Activated CD4-positive, alpha-beta T cell treated with anti-CD3 and anti-CD28 coated beads for 36 hours (primary cell): ENCODE measurements around the gene CEP164. TPM values are rescaled to one million over a fixed set of nuclear protein-coding genes. Genes with fewer than 3 reads are reported as not detected.

Experiments used
- ATAC-seq: fragments of 200-7000 bp; cut with Tn5 transposase; one replicate; pipeline ENCODE4 v1.10.0; 2021; ENCODE audit warnings: mild to moderate bottlenecking, moderate library complexity
- CTCF ChIA-PET: fragments of 350-600 bp; sonication (Branson Sonifier 250); formaldehyde crosslinking; loops from one replicate; lab custom pipeline; 2021; ENCODE audit warnings: antibody characterized with exemption; lab: Charles Lee
- POLR2A ChIA-PET: fragments of 350-600 bp; sonication (Branson Sonifier 250); formaldehyde crosslinking; loops from one replicate; lab custom pipeline; 2021; ENCODE audit warnings: antibody characterized with exemption, inconsistent platforms; lab: Charles Lee
- DNase-seq: peaks from one replicate; pipeline ENCODE4 v3.0.0-alpha.2; 2020
- H3K27ac Mint-ChIP-seq: one replicate; pipeline ENCODE4 v1.8.0; 2021; ENCODE audit warnings: mixed read lengths
- H3K27me3 Mint-ChIP-seq: one replicate; pipeline ENCODE4 v1.8.0; 2021; ENCODE audit warnings: mixed read lengths
- H3K36me3 Mint-ChIP-seq: one replicate; pipeline ENCODE4 v1.8.0; 2021; ENCODE audit warnings: low read depth, mixed read lengths
- H3K4me1 Mint-ChIP-seq: one replicate; pipeline ENCODE4 v1.8.0; 2021; ENCODE audit warnings: mixed read lengths
- H3K4me3 Mint-ChIP-seq: one replicate; pipeline ENCODE4 v1.8.0; 2021; ENCODE audit warnings: mild to moderate bottlenecking, moderate library complexity, mixed read lengths
- H3K9me3 Mint-ChIP-seq: one replicate; pipeline ENCODE4 v1.8.0; 2021; ENCODE audit warnings: low read depth, mixed read lengths
- intact Hi-C, 2 experiments: fragments of 100-400 bp; cut with DNase I in 1 of 2; cut with micrococcal nuclease in 1 of 2; formaldehyde crosslinking; loops; one replicate each; pipeline versions ENCODE4 v1.14.2 to v1.15.1; 2022 to 2024; cut with DNase I, micrococcal nuclease
- total RNA-seq, 2 experiments: library from RNA; stranded (reverse); gene quantifications; one replicate each; pipeline ENCODE4 v1.2.3, GENCODE V29; 2021

Gene CEP164
- total RNA-seq, 2 experiments from 2014 or later = 30.3 to 31.0 TPM

- H3K4me1 Mint-ChIP-seq = no peaks in the 10 kb centered on the region
- no peaks in the 10 kb centered on the region for H3K27me3 Mint-ChIP-seq
- peaks cover 5% of the 10 kb centered on the region for H3K36me3 Mint-ChIP-seq
- no peak overlapping the region for H3K27ac Mint-ChIP-seq
- no peak for ATAC-seq
- POLR2A ChIA-PET = no interaction called here
- H3K9me3 Mint-ChIP-seq = no peaks in the 10 kb centered on the region
- no peak for DNase-seq
- CTCF ChIA-PET = interaction anchor here (0.6 to 3.5 kb wide), 4 partner anchors 10 to 170 kb away, joined by 3 to 26 read pairs (median 3); no protein-coding TSS in a partner anchor
- no peak overlapping the region for H3K4me3 Mint-ChIP-seq
- intact Hi-C loops = no loop called here
These were observed 87.1 kb downstream of the CEP164 start for GRCh38 chr11:117414724-117415123.

DNA sequence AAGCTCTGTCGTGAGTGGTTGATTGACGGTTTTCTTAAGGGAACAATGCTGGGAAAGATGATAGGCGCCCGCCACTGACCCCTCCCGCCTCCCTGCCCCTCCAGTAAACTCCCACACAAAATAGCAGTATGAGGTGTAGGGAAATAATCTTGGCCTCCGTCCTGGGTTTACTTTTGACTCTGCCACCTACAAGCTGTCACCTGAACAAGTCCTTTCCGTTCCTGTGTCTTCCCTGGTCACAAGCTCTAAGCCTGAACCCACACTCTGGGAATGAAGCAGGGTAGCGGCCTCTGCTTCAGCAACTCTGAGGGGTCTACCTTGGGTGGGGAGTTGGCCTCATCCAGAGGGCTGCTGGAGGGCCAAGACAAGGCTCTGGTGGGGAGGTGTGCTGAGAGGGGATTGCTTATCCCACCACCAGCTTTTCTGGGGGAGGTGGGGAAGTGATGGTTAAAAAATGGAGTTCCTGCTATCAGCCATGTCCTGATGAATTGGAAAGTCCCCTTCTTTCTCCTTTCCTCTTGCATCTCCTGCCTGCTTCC is 87.8 kb downstream of the CEP164 start:
- H3K27ac Mint-ChIP-seq = no peak overlapping the region
- intact Hi-C loops = no loop called here
- no peak overlapping the region for H3K4me3 Mint-ChIP-seq
- H3K27me3 Mint-ChIP-seq = no peaks in the 10 kb centered on the region
- ChIA-PET POLR2A (no interaction called here), CTCF (interaction anchor here (3.5 kb wide), 1 partner anchor 10 kb away, joined by 26 read pairs; no protein-coding TSS in a partner anchor)
- H3K9me3 Mint-ChIP-seq = no peaks in the 10 kb centered on the region
- no peaks in the 10 kb centered on the region for H3K4me1 Mint-ChIP-seq
- H3K36me3 Mint-ChIP-seq = peaks cover 2% of the 10 kb centered on the region
- ATAC-seq = no peak
- no peak for DNase-seq

- Mint-ChIP-seq H3K36me3 (no peaks in the 10 kb centered on the region), H3K27me3 (no peaks in the 10 kb centered on the region), H3K27ac (no peak overlapping the region), H3K4me3 (no peak overlapping the region), H3K4me1 (no peaks in the 10 kb centered on the region), H3K9me3 (no peaks in the 10 kb centered on the region)
- intact Hi-C loops = no loop called here
- POLR2A ChIA-PET = no interaction called here
- no peak for ATAC-seq
- CTCF ChIA-PET = interaction anchor here (3.5 kb wide), 1 partner anchor 8 kb away, joined by 26 read pairs; no protein-coding TSS in a partner anchor
- DNase-seq = no peak
These were observed 89.7 kb downstream of the CEP164 start for GRCh38 chr11:117417342-117417741.

DNA sequence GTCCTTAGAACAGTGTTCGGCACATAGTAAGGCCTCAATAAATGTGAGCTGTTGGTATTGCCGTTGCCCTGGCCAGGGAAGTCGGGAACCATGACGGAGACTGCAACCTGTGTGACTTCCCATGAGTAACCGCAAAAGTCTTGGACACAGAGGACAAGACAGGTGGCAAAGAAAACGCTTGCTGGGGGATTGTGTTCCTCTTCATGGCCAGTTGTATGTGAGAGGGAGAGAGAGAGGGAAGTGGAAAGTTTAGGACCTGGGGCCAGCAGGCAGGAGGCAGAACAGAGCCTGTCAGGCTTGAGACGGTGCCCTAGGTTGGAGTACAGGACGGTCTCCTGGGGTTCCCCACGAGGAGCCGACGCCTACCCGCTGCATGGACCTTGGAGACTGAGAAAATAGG is 90.2 kb downstream of the CEP164 start:
- CTCF ChIA-PET = no interaction called here

DNA sequence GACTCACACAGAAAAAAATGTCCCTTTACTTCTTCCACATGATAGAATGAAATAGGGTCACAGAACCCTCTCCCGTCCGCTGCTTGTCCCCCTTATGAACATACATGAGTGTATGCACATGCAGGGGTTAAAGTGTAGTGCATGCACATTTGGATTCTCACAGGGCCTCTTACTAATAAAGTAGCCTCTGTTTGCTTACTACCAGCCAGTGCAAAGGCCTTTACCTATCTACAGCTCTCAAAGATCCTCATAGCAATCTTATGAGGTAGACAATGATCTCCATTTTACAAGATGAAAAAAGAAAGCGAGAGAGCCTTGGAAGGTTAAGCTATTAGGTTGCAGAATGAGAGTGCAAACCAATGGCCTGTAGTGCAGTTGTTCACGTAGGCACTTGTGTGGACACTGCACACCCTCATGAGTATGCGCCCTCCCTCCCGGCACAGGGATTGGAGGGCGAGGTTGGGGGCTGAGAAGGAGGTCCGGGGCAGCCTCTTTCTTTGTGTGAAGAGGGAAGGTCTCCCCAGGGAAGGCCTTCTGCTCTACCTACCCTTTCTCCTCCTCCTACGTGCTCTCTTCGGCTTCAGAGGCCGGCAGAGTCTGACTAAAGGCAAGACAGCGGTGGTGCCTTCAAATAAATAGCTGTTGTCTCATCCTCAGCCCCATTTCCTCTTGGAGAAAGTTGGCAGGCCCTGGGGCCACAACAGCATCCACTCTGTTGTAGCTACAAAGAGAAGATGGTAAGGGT is 91.3 kb downstream of the CEP164 start:
- DNase-seq = no peak
- Mint-ChIP-seq H3K4me3 (no peak overlapping the region), H3K4me1 (no peaks in the 10 kb centered on the region), H3K36me3 (no peaks in the 10 kb centered on the region), H3K27me3 (no peaks in the 10 kb centered on the region), H3K9me3 (no peaks in the 10 kb centered on the region), H3K27ac (no peak overlapping the region)
- intact Hi-C loops = no loop called here
- ATAC-seq = no peak
- ChIA-PET POLR2A (no interaction called here), CTCF (no interaction called here)

More for the DNA sequence above, 90.2 kb downstream of the CEP164 start:
- Mint-ChIP-seq H3K36me3 (no peaks in the 10 kb centered on the region), H3K9me3 (no peaks in the 10 kb centered on the region), H3K4me1 (no peaks in the 10 kb centered on the region), H3K27ac (no peak overlapping the region), H3K4me3 (no peak overlapping the region), H3K27me3 (no peaks in the 10 kb centered on the region)
- POLR2A ChIA-PET = no interaction called here
- ATAC-seq (no peak), DNase-seq (no peak)
- intact Hi-C loops = no loop called here

- intact Hi-C loops = loop anchor here in 1 of 2 experiments (10.0 kb wide), 1 partner anchor 175 kb away; no protein-coding TSS in a partner anchor
- H3K27me3 Mint-ChIP-seq = no peaks in the 10 kb centered on the region
These were observed 92.0 kb downstream of the CEP164 start for GRCh38 chr11:117419482-117420142.

GRCh38 chr11:117420143-117420485 is 92.5 kb downstream of the CEP164 start:
- ATAC-seq (no peak), DNase-seq (no peak)
- CTCF ChIA-PET = interaction anchor here (0.6 to 0.7 kb wide), 2 partner anchors 17 to 1241 kb away, joined by 3 read pairs; no protein-coding TSS in a partner anchor
- Mint-ChIP-seq H3K27me3 (no peaks in the 10 kb centered on the region), H3K4me1 (no peaks in the 10 kb centered on the region), H3K4me3 (no peak overlapping the region), H3K36me3 (no peaks in the 10 kb centered on the region), H3K9me3 (no peaks in the 10 kb centered on the region), H3K27ac (no peak overlapping the region)
- intact Hi-C loops = loop anchor here in 1 of 2 experiments (10.0 kb wide), 1 partner anchor 175 kb away; no protein-coding TSS in a partner anchor
- POLR2A ChIA-PET = no interaction called here

More at GRCh38 chr11:117419482-117420142, 92.0 kb downstream of the CEP164 start:
- Mint-ChIP-seq H3K36me3 (no peaks in the 10 kb centered on the region), H3K27ac (no peak overlapping the region), H3K9me3 (no peaks in the 10 kb centered on the region), H3K4me1 (no peaks in the 10 kb centered on the region), H3K4me3 (no peak overlapping the region)
- no peak for DNase-seq
- POLR2A ChIA-PET = no interaction called here
- ATAC-seq = no peak
- CTCF ChIA-PET = interaction anchor here (0.7 kb wide), 1 partner anchor 18 kb away, joined by 3 read pairs; no protein-coding TSS in a partner anchor

DNA sequence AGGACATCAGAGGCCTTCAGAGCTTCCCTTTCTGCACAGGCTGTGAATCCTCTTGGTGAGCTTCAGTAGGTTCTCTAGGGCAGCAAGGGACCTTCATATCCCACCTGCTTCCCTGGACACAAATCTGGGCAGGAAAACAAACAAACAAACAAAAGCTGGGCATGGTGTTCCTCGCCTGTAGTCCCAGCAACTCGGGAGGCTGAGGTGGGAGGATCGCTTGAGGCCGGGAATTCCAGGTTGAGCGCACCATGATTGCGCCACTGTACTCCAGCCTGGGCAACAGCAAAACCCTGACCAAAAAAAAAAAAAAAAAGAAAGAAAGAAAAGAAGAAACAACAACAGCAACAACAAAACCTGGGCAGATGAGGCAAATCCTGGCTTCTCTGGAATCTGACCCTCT is 92.9 kb downstream of the CEP164 start:
- ChIA-PET CTCF (interaction anchor here (0.6 kb wide), 1 partner anchor 1240 kb away, joined by 3 read pairs; no protein-coding TSS in a partner anchor), POLR2A (no interaction called here)
- no peak overlapping the region for H3K27ac Mint-ChIP-seq
- no peaks in the 10 kb centered on the region for H3K36me3 Mint-ChIP-seq
- intact Hi-C loops = loop anchor here in 1 of 2 experiments (10.0 kb wide), 1 partner anchor 174 kb away; no protein-coding TSS in a partner anchor
- H3K4me3 Mint-ChIP-seq = no peak overlapping the region
- H3K27me3 Mint-ChIP-seq = no peaks in the 10 kb centered on the region
- no peaks in the 10 kb centered on the region for H3K9me3 Mint-ChIP-seq
- H3K4me1 Mint-ChIP-seq = no peaks in the 10 kb centered on the region
- DNase-seq = no peak
- ATAC-seq = no peak

DNA sequence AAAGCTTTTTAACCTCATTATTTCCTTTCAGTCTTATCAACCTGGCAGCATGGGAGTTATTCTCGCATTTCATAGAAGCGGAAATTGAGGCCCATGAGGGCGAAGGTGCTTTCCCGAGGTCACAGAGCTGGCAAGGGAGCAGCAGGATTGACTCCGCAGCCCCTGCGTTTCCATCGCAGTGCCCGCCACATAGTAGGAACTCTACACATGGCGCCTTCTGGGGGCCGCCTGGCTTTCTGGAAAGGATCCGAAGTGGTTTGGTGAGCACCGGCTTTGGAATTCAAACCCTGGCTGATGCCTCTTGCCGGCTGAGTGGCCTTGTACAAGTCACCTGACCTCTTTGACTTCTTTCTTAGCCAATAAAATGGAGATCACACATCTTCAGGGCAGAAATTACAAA is 93.4 kb downstream of the CEP164 start:
- ChIA-PET POLR2A (no interaction called here), CTCF (no interaction called here)
- intact Hi-C loops = loop anchor here in 1 of 2 experiments (10.0 kb wide), 1 partner anchor 174 kb away; no protein-coding TSS in a partner anchor
- H3K27me3 Mint-ChIP-seq = no peaks in the 10 kb centered on the region
- H3K36me3 Mint-ChIP-seq = no peaks in the 10 kb centered on the region
- H3K4me1 Mint-ChIP-seq = no peaks in the 10 kb centered on the region
- ATAC-seq (no peak), DNase-seq (no peak)
- H3K4me3 Mint-ChIP-seq = no peak overlapping the region
- H3K9me3 Mint-ChIP-seq = no peaks in the 10 kb centered on the region
- no peak overlapping the region for H3K27ac Mint-ChIP-seq

- Mint-ChIP-seq H3K9me3 (no peaks in the 10 kb centered on the region), H3K27ac (no peak overlapping the region), H3K36me3 (no peaks in the 10 kb centered on the region), H3K4me3 (no peak overlapping the region), H3K27me3 (no peaks in the 10 kb centered on the region), H3K4me1 (peaks cover 3% of the 10 kb centered on the region)
- ChIA-PET POLR2A (no interaction called here), CTCF (no interaction called here)
- DNase-seq = no peak
- no peak for ATAC-seq
- intact Hi-C loops = loop anchor here in 1 of 2 experiments (10.0 kb wide), 1 partner anchor 173 kb away; no protein-coding TSS in a partner anchor
These were observed 93.8 kb downstream of the CEP164 start for GRCh38 chr11:117421476-117421875.

DNA sequence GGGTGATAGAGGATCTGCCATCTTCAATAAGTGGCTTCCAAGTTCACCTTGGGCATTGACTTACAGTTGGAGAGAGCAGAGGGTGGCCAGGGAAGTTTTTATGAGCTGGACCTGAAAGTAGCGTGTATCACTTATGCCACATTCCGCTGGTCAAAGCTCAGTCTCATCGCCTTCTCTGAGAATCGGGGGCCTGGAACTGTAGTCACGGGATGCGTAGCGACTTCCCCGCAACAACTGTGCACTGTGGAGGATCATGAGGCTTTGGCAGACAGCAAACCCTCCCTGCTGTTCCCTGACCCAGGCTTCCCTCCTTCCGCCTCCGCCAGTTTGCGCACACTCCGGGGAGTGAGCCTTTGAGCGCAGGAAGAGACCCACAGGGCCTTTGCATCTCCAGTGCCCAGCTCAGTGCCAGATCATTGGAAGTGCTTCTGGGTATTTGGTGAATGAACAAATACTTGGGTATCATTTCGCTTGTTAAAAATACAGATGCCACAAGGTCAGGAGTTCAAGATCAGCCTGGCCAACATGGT is 95.5 kb downstream of the CEP164 start:
- ChIA-PET CTCF (interaction anchor here (1.2 kb wide), 1 partner anchor 198 kb away, joined by 3 read pairs; no protein-coding TSS in a partner anchor), POLR2A (no interaction called here)
- H3K4me3 Mint-ChIP-seq = no peak overlapping the region
- DNase-seq (no peak), ATAC-seq (no peak)
- H3K27ac Mint-ChIP-seq = no peak overlapping the region
- peaks cover 7% of the 10 kb centered on the region for H3K4me1 Mint-ChIP-seq
- H3K9me3 Mint-ChIP-seq = no peaks in the 10 kb centered on the region
- H3K27me3 Mint-ChIP-seq = no peaks in the 10 kb centered on the region
- intact Hi-C loops = loop anchor here in 1 of 2 experiments (10.0 kb wide), 1 partner anchor 172 kb away; no protein-coding TSS in a partner anchor
- H3K36me3 Mint-ChIP-seq = no peaks in the 10 kb centered on the region
